OCI-LY1 (cell line): Measurements from ENCODE around the gene PIKFYVE.

Experiments
- H2AFZ ChIP-seq: fragments of 200-600 bp; sonication (generic), shearing (Covaris generic); 2 replicates; pipeline ENCODE4 v1.6.0; 2014; ENCODE audit warnings: antibody characterized with exemption, mild to moderate bottlenecking, low read length
- H3F3A ChIP-seq: fragments of 200-600 bp; sonication (generic), shearing (Covaris generic); 2 replicates; pipeline ENCODE4 v1.6.0; 2014; ENCODE audit warnings: mild to moderate bottlenecking, antibody characterized with exemption, low read length, moderate library complexity; ENCODE audit not compliant: insufficient read depth
- H3K27ac ChIP-seq: fragments of 200-600 bp; sonication (generic); 2 replicates; pipeline ENCODE4 v1.5.1; 2014; ENCODE audit warnings: low read length, mixed run types, mild to moderate bottlenecking, low read depth; ENCODE audit not compliant: poor library complexity, severe bottlenecking
- H3K27me3 ChIP-seq: fragments of 200-600 bp; sonication (generic); 2 replicates; pipeline ENCODE4 v1.6.0; 2014; ENCODE audit warnings: antibody characterized with exemption, mild to moderate bottlenecking, low read length, moderate library complexity; ENCODE audit not compliant: insufficient read depth
- H3K36me3 ChIP-seq: fragments of 200-600 bp; sonication (generic); 2 replicates; pipeline ENCODE4 v1.6.1; 2014; ENCODE audit warnings: mild to moderate bottlenecking, antibody characterized with exemption, low read length, moderate library complexity, mixed read lengths; ENCODE audit not compliant: insufficient read depth
- H3K4me1 ChIP-seq: fragments of 200-600 bp; sonication (generic); 2 replicates; pipeline ENCODE4 v1.5.1; 2014; ENCODE audit warnings: mild to moderate bottlenecking, low read length, moderate library complexity; ENCODE audit not compliant: insufficient read depth, severe bottlenecking
- H3K4me2 ChIP-seq: fragments of 200-600 bp; sonication (generic), shearing (Covaris generic); 2 replicates; pipeline ENCODE4 v1.6.1; 2014; ENCODE audit warnings: low read length
- H3K4me3 ChIP-seq: fragments of 200-600 bp; sonication (generic); 2 replicates; pipeline ENCODE4 v1.5.1; 2014; ENCODE audit warnings: low read length, low read depth, mild to moderate bottlenecking, mixed read lengths; ENCODE audit not compliant: poor library complexity, severe bottlenecking
- H3K79me2 ChIP-seq: fragments of 200-600 bp; shearing (Covaris generic); 2 replicates; pipeline ENCODE4 v1.6.1; 2016; ENCODE audit warnings: mixed run types, low read length, mixed read lengths; ENCODE audit not compliant: insufficient read depth
- H3K9ac ChIP-seq: fragments of 200-600 bp; sonication (generic), shearing (Covaris generic); 2 replicates; pipeline ENCODE4 v1.6.1; 2014; ENCODE audit warnings: mild to moderate bottlenecking, low read length, mixed read lengths
- H3K9me2 ChIP-seq: fragments of 200-600 bp; sonication (generic), shearing (Covaris generic); 2 replicates; pipeline ENCODE4 v1.6.1; 2014; ENCODE audit warnings: low read depth, mild to moderate bottlenecking, low read length, mixed read lengths
- H3K9me3 ChIP-seq: fragments of 200-600 bp; shearing (Covaris generic); 2 replicates; pipeline ENCODE4 v1.6.1; 2014; ENCODE audit warnings: low read length, mixed read lengths
- H4K20me1 ChIP-seq: fragments of 200-600 bp; sonication (generic), shearing (Covaris generic); 2 replicates; pipeline ENCODE4 v1.6.0; 2016; ENCODE audit warnings: mild to moderate bottlenecking, low read length; ENCODE audit not compliant: insufficient read depth
- CTCF ChIP-seq: fragments of 200-600 bp; sonication (generic), shearing (Covaris generic); IDR thresholded peaks from 2 replicates; pipeline ENCODE4 v1.5.1; 2017; ENCODE audit warnings: mild to moderate bottlenecking, antibody characterized with exemption, low read length, moderate library complexity, mixed read lengths
- EZH2 ChIP-seq: fragments of 200-600 bp; sonication (generic), shearing (Covaris generic); IDR thresholded peaks from 2 replicates; pipeline ENCODE4 v1.8.0; 2017; ENCODE audit warnings: borderline replicate concordance, mixed run types, mild to moderate bottlenecking, antibody characterized with exemption, low read length, moderate library complexity, mixed read lengths

PIKFYVE gene

GRCh38 chr2:208244422-208244821, 21.6 kb upstream of the PIKFYVE start:
- H4K20me1 ChIP-seq, result no peaks in the 10 kb centered on the region
- TF ChIP-seq CTCF (no peak), EZH2 (no peak)
- no peaks in the 10 kb centered on the region for H3K4me1 ChIP-seq
- H3K9me3 ChIP-seq, result no peaks in the 10 kb centered on the region
- no peak overlapping the region for H3K4me2 ChIP-seq
- H3K4me3 ChIP-seq, result no peak overlapping the region
- H3K79me2 ChIP-seq, result no peaks in the 10 kb centered on the region
- H3K9me2 ChIP-seq, result no peaks in the 10 kb centered on the region
- no peak overlapping the region for H3K9ac ChIP-seq
- no peaks in the 10 kb centered on the region for H3K27me3 ChIP-seq
- H2AFZ ChIP-seq, result no peak overlapping the region
- H3K36me3 ChIP-seq, result peaks cover 90% of the 10 kb centered on the region
- H3F3A ChIP-seq, result no peaks in the 10 kb centered on the region
- H3K27ac ChIP-seq, result no peak overlapping the region

GRCh38 chr2:208245746-208246145, 20.3 kb upstream of the PIKFYVE start:
- H3K27ac ChIP-seq, result no peak overlapping the region
- peaks cover 93% of the 10 kb centered on the region for H3K36me3 ChIP-seq
- H3K4me1 ChIP-seq, result no peaks in the 10 kb centered on the region
- H4K20me1 ChIP-seq, result no peaks in the 10 kb centered on the region
- H3K27me3 ChIP-seq, result no peaks in the 10 kb centered on the region
- no peaks in the 10 kb centered on the region for H3K79me2 ChIP-seq
- H3K9ac ChIP-seq, result no peak overlapping the region
- no peaks in the 10 kb centered on the region for H3K9me2 ChIP-seq
- no peak for TF ChIP-seq CTCF
- no peak for TF ChIP-seq EZH2
- no peak overlapping the region for H2AFZ ChIP-seq
- H3K4me2 ChIP-seq, result no peak overlapping the region
- H3K4me3 ChIP-seq, result no peak overlapping the region
- H3F3A ChIP-seq, result no peaks in the 10 kb centered on the region
- H3K9me3 ChIP-seq, result no peaks in the 10 kb centered on the region

GRCh38 chr2:208248601-208249000, 17.5 kb upstream of the PIKFYVE start:
- TF ChIP-seq EZH2 (no peak), CTCF (no peak)
- H3K4me1 ChIP-seq, result peaks cover 4% of the 10 kb centered on the region
- H3F3A ChIP-seq, result no peaks in the 10 kb centered on the region
- no peaks in the 10 kb centered on the region for H3K9me2 ChIP-seq
- H3K79me2 ChIP-seq, result no peaks in the 10 kb centered on the region
- no peak overlapping the region for H3K9ac ChIP-seq
- H4K20me1 ChIP-seq, result no peaks in the 10 kb centered on the region
- H3K27ac ChIP-seq, result no peak overlapping the region
- H3K4me3 ChIP-seq, result no peak overlapping the region
- H3K36me3 ChIP-seq, result peaks cover 95% of the 10 kb centered on the region
- no peak overlapping the region for H2AFZ ChIP-seq
- no peaks in the 10 kb centered on the region for H3K27me3 ChIP-seq
- no peak overlapping the region for H3K4me2 ChIP-seq
- no peaks in the 10 kb centered on the region for H3K9me3 ChIP-seq
